ENCODE measurements around the gene ARRDC5. TPM values are rescaled to one million over a fixed set of nuclear protein-coding genes. Genes with fewer than 3 reads are reported as not detected.
A peak's percentile ranks its signal among the peaks of the same experiment; 100 is the strongest.

The ARRDC5 gene
- total and polyA plus RNA-seq, 2 of the 13 experiments (the other 11 are each of a cell fraction or from before 2014, with no cell fraction given): not detected

GRCh38 chr19:4909156-4909896 is 6.6 kb upstream of the ARRDC5 start, which contains the start of gene UHRF1 (continued):
- TF ChIP-seq ZNF264 (CRISPR knock-in tag; IDR thresholded peaks at IDR 0.05) (0 out of 2 replicates have a peak, but pooled peaks have one; percentile 27), YEATS2 (CRISPR knock-in tag; IDR thresholded peaks at IDR 0.05; ENCODE audit: borderline replicate concordance) (peak; percentile 36; the same call in 1 of the 2 replicates), BORCS8-MEF2B (CRISPR knock-in tag; IDR thresholded peaks at IDR 0.05) (peak; percentile 75), SMAD9 (CRISPR knock-in tag; IDR thresholded peaks at IDR 0.05) (no peak), ZBTB46 (CRISPR knock-in tag; IDR thresholded peaks at IDR 0.05; ENCODE audit: borderline replicate concordance) (no peak), ZNF263 (CRISPR knock-in tag; IDR thresholded peaks at IDR 0.05) (peak; percentile 40; the same call in 1 of the 2 replicates), NFKB2 (CRISPR knock-in tag; IDR thresholded peaks at IDR 0.05; ENCODE audit: borderline replicate concordance) (no peak), HOXD1 (CRISPR knock-in tag; IDR thresholded peaks at IDR 0.05) (0 out of 2 replicates have a peak, but pooled peaks have one; percentile 47), ZSCAN20 (CRISPR knock-in tag; IDR thresholded peaks at IDR 0.05; ENCODE audit: borderline replicate concordance) (peak; percentile 86; the same call in 1 of the 2 replicates), ZNF558 (CRISPR knock-in tag; IDR thresholded peaks at IDR 0.05; ENCODE audit: borderline replicate concordance) (peak; percentile 95; the same call in 1 of the 2 replicates), TFAP4 (IDR thresholded peaks at IDR 0.05; ENCODE audit: borderline replicate concordance, low read depth) (peak; percentile 53; the same call in 1 of the 2 replicates), BCLAF1 (IDR thresholded peaks at IDR 0.05) (no peak), ZNF776 (CRISPR knock-in tag; IDR thresholded peaks at IDR 0.05) (0 out of 2 replicates have a peak, but pooled peaks have one; percentile 19), ZNF547 (CRISPR knock-in tag; IDR thresholded peaks at IDR 0.05) (peak; percentile 59; the same call in 1 of the 2 replicates), MYC (CRISPR knock-in tag; IDR thresholded peaks at IDR 0.05; ENCODE audit: borderline replicate concordance) (peak; percentile 74), ZNF329 (CRISPR knock-in tag; IDR thresholded peaks at IDR 0.05; ENCODE audit: low read depth) (0 out of 2 replicates have a peak, but pooled peaks have one; percentile 11)
- TF ChIP-seq, protein P1, sequence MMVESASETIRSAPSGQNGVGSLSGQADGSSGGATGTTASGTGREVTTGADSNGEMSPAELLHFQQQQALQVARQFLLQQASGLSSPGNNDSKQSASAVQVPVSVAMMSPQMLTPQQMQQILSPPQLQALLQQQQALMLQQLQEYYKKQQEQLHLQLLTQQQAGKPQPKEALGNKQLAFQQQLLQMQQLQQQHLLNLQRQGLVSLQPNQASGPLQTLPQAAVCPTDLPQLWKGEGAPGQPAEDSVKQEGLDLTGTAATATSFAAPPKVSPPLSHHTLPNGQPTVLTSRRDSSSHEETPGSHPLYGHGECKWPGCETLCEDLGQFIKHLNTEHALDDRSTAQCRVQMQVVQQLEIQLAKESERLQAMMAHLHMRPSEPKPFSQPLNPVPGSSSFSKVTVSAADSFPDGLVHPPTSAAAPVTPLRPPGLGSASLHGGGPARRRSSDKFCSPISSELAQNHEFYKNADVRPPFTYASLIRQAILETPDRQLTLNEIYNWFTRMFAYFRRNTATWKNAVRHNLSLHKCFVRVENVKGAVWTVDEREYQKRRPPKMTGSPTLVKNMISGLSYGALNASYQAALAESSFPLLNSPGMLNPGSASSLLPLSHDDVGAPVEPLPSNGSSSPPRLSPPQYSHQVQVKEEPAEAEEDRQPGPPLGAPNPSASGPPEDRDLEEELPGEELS (CRISPR knock-in tag; IDR thresholded peaks at IDR 0.05): peak; percentile 28; the same call in 1 of the 2 replicates
- TF ChIP-seq, protein P2, sequence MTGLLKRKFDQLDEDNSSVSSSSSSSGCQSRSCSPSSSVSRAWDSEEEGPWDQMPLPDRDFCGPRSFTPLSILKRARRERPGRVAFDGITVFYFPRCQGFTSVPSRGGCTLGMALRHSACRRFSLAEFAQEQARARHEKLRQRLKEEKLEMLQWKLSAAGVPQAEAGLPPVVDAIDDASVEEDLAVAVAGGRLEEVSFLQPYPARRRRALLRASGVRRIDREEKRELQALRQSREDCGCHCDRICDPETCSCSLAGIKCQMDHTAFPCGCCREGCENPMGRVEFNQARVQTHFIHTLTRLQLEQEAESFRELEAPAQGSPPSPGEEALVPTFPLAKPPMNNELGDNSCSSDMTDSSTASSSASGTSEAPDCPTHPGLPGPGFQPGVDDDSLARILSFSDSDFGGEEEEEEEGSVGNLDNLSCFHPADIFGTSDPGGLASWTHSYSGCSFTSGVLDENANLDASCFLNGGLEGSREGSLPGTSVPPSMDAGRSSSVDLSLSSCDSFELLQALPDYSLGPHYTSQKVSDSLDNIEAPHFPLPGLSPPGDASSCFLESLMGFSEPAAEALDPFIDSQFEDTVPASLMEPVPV (CRISPR knock-in tag; IDR thresholded peaks at IDR 0.05): 0 out of 2 replicates have a peak, but pooled peaks have one; percentile 32
